HG03095 (cell line): ENCODE measurements around the gene DPH7.
"Not testable (repeated sequence)": the region's sequence is repeated elsewhere in the genome, so short reads cannot be mapped to it uniquely, and the experiment has no call there.

Experiments used
- ATAC-seq: cut with Tn5 transposase; IDR thresholded peaks from one replicate; pipeline ENCODE4 v1.9.1; 2021; ENCODE audit warnings: moderate library complexity; ENCODE audit not compliant: unreplicated experiment

Gene DPH7

GRCh38 chr9:137581361-137582285 lies 2.9 kb upstream of the DPH7 start:
- no peak for ATAC-seq

GRCh38 chr9:137580954-137581322 lies 2.2 kb upstream of the DPH7 start:
- ATAC-seq = no peak

- no peak for ATAC-seq
These were observed 1.7 kb upstream of the DPH7 start for GRCh38 chr9:137580209-137580953.

- ATAC-seq = no peak
These were observed 507 bp upstream of the DPH7 start for GRCh38 chr9:137579259-137579604.

- ATAC-seq = no peak
These were observed 2.9 kb downstream of the DPH7 start for GRCh38 chr9:137575716-137576411.

GRCh38 chr9:137575364-137575715 lies 3.4 kb downstream of the DPH7 start:
- no peak for ATAC-seq

- no peak for ATAC-seq
These were observed 4.5 kb downstream of the DPH7 start for GRCh38 chr9:137574192-137574591.

GRCh38 chr9:137570566-137570965 lies 8.2 kb downstream of the DPH7 start:
- ATAC-seq = no peak

GRCh38 chr9:137569609-137570203 lies 9.0 kb downstream of the DPH7 start:
- no peak for ATAC-seq

- ATAC-seq = not testable (repeated sequence)
These were observed 10.3 kb downstream of the DPH7 start for GRCh38 chr9:137568445-137568844.

GRCh38 chr9:137564817-137565411 lies 13.8 kb downstream of the DPH7 start:
- no peak for ATAC-seq

- ATAC-seq = no peak
These were observed 14.6 kb downstream of the DPH7 start for GRCh38 chr9:137564134-137564533.

GRCh38 chr9:137558127-137558526 lies 20.6 kb downstream of the DPH7 start:
- no peak for ATAC-seq

- no peak for ATAC-seq
These were observed 22.5 kb downstream of the DPH7 start for GRCh38 chr9:137556069-137556838.

GRCh38 chr9:137555179-137555578 lies 23.5 kb downstream of the DPH7 start:
- no peak for ATAC-seq

- no peak for ATAC-seq
These were observed 24.4 kb downstream of the DPH7 start for GRCh38 chr9:137554349-137554748.

- ATAC-seq = not testable (repeated sequence)
These were observed 25.1 kb downstream of the DPH7 start for GRCh38 chr9:137553654-137554053.

GRCh38 chr9:137552022-137552768 lies 26.5 kb downstream of the DPH7 start:
- ATAC-seq = peak; percentile 7

GRCh38 chr9:137551264-137552021 lies 27.3 kb downstream of the DPH7 start, which contains the start of gene MRPL41:
TSS of gene MRPL41 (plus strand) at chr9:137551879. CDS start at chr9:137552082, 203 bp downstream.
- ATAC-seq = peak; percentile 70
